GM19351 (cell line): ENCODE results near the gene HSPB7.
"Not testable (repeated sequence)": the region's sequence is repeated elsewhere in the genome, so short reads cannot be mapped to it uniquely, and the experiment has no call there.

Experiments
- ATAC-seq: cut with Tn5 transposase; IDR thresholded peaks from one replicate; pipeline ENCODE4 v1.9.1; 2021; ENCODE audit warnings: mild to moderate bottlenecking, moderate library complexity; ENCODE audit not compliant: unreplicated experiment

HSPB7 gene

DNA sequence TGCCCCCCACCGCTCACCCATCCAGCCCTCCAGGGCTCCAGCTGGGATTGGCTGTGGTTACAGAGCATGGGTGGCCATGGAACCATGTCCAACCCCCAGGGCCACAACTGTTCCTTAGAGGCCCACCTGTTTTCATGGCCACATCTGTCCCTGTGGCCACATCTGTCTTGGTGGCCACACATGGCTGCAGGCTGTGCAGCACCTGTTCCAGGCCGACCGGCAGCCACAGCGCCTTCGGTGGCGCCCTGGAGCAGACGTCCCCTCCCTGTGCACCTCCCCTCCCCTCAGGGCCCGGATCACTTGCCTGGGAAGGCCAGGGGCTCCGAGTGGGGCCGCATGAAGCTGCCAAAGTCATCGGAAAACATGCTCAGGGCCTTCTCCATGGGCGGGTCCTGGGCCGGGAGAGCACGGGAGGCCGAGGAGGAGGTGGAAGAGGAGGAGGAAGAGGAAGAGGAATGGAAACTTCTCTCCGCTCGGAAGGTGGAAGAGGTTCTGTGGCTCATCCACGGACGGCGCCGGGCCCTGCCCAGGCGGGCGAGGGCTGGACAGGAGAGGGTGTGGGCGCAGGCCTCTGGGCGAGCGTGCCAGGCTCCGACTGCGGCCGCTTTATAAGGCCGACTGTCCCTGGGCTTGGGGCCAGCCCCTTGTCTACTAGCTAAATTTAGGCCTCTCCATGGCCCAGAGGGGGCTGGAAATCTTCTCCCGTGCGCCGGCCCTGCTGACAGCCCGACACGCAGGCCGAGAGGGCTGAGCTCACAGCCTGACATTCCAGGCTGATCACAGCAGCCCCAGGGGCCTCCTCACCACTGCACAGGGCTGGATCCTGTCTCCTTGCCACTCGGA is at the start of gene HSPB7:
TSS of gene HSPB7 (minus strand) at position 583 of the 843 bp plus-strand sequence. CDS start at position 503, 80 bp downstream.
- no peak for ATAC-seq

DNA sequence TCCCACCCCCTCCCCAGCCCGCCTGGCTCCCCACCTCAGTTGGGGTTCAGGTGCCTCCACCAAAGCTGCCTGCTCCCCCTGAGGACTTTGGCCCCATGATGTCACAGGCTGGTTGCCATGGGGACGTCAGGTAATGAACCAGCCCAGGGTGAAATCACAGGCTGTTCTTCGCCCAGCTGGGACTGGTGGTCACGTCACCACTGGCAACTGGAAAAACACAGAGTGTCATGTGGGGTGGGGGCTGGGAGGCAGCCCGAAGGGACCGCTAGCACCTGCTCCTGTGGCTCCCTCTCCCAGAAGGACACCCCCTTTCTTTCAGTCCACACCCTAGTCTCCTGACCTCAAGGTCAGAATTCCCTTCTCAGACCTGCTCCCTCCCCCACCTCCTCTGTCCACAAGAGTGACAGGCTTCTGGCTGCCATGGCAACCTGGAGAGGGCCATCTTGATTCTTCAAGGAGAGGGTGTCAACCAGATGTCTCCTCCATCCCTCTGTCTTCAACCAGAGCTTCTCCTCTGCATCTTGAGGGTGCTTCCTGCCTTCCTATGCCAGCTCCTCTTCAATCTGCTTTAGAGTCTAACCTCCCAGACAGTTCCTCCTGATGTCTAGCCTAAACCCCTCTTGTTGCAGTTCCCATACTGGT is 49.4 kb upstream of the HSPB7 start:
- no peak for ATAC-seq

DNA sequence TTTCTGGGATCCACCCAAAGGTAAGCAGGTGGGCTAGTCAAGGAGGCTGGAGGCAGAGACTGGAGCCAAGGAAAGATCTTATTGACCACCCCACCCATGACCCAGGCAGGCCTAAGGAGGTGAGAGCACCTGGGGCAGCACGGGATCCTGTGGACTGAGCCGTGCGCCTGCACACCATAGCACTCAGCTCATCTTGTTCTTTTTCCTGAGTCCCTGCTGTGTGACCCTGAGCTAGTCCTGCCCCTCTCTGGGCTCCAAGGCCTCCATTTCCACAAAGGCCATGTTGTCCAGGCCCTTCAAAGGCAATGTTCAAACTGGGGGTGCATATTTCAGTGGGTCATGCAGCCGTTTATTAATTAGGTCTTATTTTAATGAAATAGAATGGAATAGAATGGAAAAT is 48.4 kb upstream of the HSPB7 start:
- no peak for ATAC-seq

DNA sequence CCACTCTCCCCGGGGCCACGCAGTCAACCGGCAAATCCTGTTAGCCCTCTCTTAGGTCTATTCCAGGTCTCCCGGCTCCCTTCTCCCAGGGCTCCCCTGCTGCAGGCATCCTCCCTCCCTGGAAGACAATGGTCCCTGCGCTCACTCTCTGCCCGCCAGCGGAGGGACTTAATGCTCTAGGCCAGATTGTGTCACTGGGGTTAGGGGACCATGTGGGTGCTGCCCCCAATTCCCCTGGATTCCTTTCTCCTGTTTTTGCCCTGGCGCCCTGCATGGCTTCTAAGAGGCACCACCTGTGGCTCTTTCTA is 47.4 kb upstream of the HSPB7 start:
- ATAC-seq = no peak

DNA sequence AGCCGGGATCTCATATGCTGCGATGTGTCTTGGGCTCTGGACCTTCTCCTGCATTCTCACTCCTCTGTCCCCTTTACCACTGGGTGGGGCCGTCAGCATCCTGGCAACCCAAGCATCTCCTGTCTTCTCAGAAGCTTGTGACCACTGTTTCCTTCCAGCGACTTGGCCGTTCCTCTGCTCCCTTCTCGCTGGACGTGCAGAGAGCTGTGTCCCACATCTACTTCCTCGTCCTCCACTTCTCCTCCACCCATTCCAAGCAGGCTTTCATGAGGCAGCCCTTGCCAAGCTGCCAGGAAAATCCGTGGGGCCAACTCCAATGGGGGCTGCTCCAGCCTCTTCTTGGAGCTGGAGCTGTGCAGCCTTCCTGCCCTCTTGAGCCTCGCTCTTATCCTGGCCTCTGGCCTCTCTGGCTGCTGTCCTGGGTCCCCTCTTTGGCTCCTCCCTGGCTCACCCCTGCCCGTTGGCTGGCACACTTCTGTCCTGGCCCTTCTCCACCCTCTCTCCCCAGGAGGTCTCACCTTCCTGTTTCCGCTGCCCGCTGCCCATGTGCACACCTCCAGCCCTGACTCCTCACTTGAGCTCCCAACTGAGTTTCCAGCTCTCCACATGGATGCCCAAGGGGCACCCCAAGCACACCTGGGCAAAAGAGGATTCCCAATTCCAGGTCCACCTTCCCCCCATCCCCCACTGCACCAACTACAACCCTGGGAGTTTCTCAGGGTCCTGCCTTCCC is 46.9 kb upstream of the HSPB7 start:
- no peak for ATAC-seq

DNA sequence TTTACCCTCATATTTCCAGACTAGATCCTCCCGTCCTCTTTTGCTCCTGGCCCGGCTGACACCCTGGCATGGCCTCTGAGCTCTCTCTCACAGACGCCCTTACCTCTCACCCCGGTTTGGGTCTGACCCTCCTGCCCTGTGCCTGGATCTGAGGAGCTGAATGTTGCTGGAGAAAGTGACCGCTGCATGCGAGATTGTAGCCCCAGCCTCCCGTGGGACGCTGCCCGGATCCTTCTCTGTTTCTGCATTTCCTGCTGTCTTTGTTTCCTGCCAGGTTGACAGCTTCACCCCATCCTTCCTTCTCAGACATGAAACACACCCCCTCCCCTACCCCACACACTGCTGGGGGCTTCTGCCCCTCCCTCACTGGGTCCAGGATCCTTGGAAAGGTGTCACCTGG is 46.1 kb upstream of the HSPB7 start:
- no peak for ATAC-seq

DNA sequence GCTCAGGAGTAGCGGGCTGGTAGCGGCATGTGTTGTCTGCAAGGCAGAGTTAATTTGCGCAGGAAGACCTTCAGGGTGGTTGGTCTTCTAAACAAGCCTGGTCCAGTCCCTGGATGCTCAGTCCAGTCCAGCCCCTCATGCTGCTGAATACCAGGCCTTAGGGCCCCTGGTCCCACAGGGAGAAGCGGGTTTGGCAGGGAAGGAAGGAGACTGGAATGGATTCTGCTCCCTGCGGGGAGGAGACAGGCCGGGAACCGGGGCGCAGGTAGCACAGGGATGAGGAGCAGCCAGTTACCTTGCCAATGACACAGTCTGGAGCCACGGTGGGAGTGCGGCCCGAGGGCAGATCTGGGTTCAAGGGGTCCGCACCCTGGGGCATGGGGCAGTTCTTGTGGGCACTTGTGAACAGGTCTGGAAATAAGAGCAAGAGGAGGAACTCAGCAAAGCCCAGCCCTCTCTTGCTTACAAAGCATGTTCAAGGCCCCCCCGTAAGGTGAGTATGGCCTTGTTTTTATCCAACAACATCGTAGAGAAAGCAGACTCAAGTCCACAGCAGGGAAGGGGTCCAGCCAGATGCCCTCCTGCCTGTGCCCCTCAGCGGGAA is 45.5 kb upstream of the HSPB7 start:
- no peak for ATAC-seq

DNA sequence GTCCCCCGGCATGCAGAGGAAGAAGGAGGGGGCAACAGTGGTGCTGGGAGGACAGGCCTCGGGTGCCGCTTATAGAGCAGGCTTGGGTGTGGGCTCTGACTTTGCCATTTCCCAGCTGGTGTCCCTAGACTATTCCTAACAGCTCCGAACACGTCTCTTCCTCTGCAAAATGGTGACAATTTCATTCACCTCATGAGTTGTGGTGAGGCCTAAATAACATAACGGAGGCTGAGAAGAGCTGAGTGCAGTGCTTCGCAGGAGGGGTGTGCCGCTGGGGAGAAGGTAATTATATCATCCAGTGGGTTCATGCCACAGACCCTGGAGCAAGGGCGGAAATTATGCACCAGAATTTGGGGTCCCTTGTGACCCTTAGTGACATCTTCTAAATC is 44.8 kb upstream of the HSPB7 start:
- not testable (repeated sequence) for ATAC-seq

DNA sequence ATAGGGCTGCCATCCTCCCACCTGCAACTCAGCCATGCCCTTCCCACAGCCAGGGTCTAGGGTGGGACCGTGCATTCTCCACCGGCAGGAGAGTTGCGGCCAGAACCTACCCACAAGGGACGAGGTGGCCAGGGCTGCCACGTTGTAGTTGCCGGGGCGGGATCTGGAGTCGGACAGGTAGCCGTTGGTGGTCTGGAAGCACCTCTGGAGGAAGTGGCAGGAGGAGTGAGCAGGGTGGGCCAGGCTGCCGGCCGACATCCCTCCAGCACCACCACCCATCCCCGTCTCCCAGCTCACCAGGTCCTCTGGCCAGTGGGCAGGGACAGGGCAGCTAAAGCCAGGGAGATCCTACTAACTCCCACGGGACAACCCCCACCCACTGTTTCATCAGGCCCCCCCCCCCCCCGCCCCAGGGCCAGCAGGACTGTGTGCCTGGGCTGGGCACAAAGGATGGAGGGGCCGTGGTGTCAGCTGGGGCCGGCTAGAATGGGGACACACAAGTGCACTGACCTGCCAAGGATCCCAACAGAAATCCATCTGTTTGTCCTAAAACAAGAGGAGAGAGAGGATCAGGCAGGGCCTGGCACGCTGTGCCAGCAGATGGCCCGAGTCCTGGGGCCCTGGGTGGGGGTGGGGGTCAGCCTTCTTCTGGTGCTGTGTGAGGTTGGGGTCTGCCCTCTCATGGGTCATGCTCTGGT is 44.3 kb upstream of the HSPB7 start:
- ATAC-seq = not testable (repeated sequence)

DNA sequence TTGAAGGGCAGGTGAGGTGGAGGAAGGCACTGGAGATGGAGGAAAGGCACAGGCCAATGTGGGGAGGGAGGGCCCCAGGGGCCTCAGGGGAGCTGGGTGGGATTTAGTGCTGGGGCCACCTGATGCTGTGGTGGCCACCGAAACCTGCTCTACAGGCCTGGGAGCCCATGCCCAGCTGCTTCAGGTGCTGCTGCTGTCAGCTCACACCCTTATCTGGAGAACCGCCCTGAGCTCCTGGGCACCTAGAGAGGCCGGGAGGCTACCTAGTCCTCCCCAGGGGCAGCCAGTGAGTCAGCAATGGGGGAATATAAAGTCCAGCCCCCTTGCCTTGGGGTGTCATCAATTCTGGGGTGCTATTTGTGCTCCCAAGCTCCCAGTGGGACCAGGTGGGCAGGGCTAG is 43.4 kb upstream of the HSPB7 start:
- no peak for ATAC-seq

DNA sequence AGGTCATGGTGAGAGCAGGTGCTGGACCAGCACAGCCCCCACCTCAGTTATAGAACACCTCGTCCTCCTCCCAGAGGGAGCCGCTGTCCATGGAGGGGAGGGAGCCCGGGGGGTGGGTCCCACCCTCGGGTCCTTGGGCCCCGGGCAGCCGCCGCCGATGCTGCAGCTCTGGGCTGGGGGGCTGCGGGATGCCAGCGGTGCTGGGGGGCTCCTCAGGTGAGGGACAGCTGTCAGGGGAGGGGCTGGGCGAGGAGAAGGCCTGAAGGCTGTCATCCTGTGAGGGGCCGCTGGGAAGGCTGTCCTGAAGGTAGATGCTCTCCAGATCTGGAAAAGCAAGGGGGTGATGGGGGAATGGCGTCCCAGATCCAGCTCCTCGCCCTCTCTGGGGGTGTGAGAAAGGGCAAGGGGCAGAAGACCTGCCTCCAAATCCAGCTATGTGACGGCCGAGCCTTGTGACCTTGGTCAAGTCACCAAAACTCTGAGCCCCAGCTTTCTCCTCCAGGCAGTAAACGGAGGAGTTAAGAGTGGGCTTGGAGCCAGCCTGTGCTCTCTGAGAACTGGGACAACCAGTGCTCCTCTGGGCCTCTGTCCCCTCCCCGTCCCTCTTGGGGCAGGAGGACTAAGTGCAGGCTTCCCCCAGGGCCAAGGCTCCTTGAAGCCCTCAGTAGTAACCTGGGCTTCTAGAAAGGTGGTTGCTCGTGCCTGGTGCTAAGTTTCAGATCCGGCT is 40.7 kb upstream of the HSPB7 start:
- not testable (repeated sequence) for ATAC-seq

DNA sequence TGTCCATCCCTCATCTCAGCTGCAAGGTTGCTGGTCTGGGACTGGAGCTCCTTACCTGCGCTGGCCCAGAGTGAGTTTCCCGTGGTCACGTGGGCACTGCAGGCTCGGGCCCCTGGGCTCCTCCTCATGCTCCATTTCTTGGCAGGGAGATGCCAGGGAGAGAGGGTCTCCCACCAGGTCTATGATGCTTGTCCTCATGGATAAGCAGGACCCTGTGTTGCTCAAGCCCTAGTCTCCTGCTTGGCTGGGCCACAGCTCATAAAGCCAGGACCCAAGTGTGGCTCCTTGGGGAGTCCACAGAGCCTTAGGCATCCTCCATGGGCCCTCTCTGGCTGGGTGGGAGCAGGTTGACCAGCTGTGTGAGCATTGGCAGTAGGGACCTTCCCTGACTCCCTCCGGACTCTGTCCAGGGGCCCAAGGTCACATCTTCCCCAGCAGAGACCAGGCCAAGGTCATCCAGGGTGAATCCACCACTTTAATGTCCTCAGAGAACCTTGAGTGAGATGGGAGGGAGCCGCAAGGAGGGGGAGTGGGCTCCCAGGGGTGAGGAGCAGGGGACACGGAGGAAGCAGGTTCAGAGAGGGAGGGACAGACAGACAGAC is 39.6 kb upstream of the HSPB7 start:
- not testable (repeated sequence) for ATAC-seq

DNA sequence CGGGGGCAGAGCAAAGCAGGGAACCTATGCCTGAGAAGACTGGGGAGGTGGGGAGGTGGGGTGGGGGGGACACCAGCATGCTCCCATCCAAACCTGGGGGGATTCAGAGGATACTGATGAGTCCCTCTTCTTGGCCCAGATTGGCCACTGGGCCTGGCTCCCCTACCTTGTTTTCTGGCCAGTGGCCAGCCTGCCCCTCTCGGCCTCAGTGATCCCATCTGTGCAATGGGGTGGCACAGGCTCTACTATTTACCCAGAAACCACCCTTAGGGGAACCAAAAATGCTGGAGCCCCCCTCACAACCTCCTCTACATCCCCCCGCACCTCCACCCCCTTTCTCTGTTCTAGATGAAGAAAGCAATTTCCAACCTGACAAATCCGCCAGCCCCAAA is 38.7 kb upstream of the HSPB7 start:
- ATAC-seq = not testable (repeated sequence)

DNA sequence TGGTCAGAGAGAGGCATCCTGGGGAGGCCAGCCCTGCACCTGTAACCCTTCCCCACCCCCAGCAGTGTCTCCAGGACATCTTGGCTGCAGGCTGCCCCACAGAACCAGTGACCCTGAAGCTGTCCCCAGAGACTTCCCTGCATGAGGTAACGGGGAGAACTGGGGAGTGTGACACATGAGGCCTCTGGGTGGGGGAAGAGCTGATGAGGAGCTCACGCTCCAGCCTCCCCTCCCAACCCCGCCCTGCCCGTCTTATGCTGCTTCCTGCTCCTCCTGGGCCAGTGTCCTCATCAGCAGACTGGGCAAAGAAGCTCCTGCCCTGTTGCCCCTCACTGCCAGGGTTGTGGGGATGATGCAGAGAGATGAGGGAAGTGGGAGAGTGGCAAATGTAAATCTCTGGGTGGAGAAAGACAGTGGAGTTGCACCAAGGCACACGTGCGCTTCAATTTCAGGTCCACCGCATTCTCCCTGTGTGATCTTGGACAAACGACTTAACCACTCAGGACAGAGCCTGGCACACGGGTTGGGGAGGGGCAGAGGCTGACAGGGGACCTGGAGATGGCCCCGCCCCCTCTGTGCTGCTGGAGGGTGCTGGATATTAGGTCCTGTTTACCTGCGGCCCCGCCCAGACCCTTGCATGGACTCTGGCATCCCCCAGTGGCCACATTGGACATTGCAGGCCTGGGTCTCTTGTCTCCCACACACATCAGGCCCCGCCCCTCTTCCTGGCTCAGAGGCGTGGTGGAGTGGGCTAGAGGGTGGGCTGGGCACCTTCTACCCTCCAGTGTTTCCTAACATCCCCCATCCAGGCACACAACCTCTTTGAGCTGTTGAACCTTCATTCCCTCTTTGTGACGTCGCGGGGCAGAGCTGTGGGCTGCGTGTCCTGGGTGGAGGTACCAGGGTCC is 38.0 kb upstream of the HSPB7 start:
- ATAC-seq = peak; percentile 75

DNA sequence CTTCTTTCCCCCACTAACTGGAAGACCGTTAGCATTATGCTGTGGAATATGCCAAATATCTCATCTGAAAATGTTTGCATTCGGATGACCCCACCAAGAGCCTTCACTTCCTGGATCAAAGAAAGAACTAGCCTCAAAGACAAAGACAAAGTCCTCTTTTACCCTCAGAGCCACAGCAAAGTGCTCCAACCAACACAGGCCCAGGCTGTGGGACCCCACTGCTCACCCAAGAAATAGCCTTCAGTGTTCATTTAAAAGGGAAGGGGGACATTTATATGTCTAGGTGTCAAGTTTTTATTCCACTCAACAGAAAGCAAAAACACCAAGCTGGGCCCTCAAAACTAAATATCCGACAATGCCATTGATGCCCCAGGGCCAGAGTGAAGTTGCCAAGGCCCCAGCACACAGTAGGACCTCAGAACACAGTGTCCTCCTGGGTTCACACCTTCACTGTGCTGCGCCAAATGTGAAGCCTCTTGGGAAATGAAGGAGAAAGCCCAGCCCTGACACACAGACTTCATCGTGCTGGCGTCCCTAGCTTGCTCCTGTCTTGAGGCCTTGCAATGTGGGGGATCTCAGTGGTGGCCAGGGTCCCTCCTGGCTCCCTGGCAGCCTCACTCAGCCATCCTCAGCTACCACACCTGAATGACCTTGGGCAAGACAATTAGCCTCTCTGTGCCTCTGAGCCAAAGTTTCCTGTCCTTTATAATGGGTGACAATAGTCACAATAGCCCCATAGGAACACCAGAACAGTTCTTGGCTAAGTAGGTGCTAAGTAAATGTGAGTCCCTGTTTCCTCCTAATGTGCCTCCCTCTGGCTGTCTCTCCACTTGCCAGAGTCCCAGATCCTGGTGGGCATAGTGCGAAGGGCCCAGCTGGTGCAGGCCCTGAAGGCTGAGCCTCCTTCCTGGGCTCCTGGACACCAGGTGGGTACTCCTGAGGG is 37.0 kb upstream of the HSPB7 start:
- ATAC-seq = no peak

DNA sequence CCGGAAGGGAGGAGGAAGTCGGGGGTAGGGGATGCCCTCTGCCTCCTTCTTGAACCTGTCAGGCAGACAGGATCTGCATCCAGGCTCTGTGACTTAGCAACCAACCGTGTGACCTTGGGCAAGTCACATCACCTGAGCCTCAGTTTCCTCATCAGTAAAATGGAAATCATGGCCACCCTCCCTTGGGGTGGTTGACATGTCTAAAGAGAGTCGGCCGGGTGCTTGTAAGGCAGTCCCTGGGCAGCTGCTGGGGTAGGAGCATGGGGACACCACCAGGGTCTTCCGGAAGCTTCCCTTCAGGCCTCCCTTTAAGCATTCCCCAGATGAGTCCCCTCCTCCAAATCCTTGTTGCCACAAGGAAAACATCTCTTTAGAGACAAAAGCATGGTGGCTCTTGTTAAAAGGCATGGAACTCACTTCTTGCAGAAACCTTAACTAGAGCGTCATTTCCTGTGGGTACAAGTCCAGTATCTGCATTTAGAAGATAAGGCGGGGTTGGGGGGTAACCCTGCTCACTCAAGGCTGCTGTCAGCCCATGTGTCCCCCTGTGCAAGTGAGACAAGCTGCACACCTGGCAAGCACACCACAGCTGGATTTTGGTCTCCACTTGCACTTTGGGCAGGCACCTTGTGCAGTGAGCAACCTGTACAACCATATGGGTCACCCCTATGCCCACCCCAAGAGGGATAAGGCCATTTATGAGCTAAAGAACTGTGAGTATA is 36.1 kb upstream of the HSPB7 start:
- no peak for ATAC-seq

DNA sequence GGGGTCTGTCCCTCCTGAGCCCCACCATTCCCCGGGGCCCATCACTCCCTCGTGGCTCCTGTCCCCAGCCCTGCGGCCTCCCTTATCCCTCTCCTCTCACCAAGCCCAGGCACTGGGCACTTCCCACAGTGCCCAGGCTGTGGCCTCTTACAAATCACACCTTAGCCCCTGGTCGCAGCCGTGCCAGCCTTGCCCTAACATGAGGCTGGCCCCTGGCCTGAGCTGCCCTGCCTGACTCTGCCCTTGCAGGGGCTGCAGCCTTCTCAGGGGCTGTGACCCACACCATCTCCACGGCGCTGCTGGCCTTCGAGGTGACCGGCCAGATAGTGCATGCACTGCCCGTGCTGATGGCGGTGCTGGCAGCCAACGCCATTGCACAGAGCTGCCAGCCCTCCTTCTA is 34.1 kb upstream of the HSPB7 start:
- ATAC-seq = not testable (repeated sequence)
